ENCODE measurements around the gene MYOM3. TPM values are rescaled to one million over a fixed set of nuclear protein-coding genes. Genes with fewer than 3 reads are reported as not detected.

Gene MYOM3
- total and polyA plus RNA-seq, 2 of the 13 experiments (the other 11 are each of a cell fraction or from before 2014, with no cell fraction given) = 5.8 to 15.3 TPM

GRCh38 chr1:24108334-24109165 is 3.4 kb downstream of the MYOM3 start (continued):
- TF ChIP-seq TFDP2 (CRISPR knock-in tag; IDR thresholded peaks at IDR 0.05) (0 out of 2 replicates have a peak, but pooled peaks have one; percentile 42), TBP (CRISPR knock-in tag; IDR thresholded peaks at IDR 0.05) (no peak), ELF3 (CRISPR knock-in tag; IDR thresholded peaks at IDR 0.05) (no peak), REST (IDR thresholded peaks at IDR 0.05; ENCODE audit: borderline replicate concordance in 1 of 2, low read depth in 1 of 2, low read length in 2 of 2) (no peak), HOXA5 (CRISPR knock-in tag; IDR thresholded peaks at IDR 0.05) (no peak), FOXA3 (CRISPR knock-in tag; IDR thresholded peaks at IDR 0.05) (peak; percentile 29; the same call in 1 of the 2 replicates), RNF2 (conservative IDR thresholded peaks at IDR 0.05; ENCODE audit: low read depth) (peak; percentile 63; the same call in 1 of the 2 replicates), NR2F1 (CRISPR knock-in tag; IDR thresholded peaks at IDR 0.05) (no peak), LCORL (IDR thresholded peaks at IDR 0.05) (no peak), LCORL (CRISPR knock-in tag; IDR thresholded peaks at IDR 0.05) (peak; percentile 78), ATRX (CRISPR knock-in tag; IDR thresholded peaks at IDR 0.05; ENCODE audit: borderline replicate concordance) (no peak), ZNF383 (CRISPR knock-in tag; IDR thresholded peaks at IDR 0.05; ENCODE audit: borderline replicate concordance) (no peak)
- TF ChIP-seq, protein P1, sequence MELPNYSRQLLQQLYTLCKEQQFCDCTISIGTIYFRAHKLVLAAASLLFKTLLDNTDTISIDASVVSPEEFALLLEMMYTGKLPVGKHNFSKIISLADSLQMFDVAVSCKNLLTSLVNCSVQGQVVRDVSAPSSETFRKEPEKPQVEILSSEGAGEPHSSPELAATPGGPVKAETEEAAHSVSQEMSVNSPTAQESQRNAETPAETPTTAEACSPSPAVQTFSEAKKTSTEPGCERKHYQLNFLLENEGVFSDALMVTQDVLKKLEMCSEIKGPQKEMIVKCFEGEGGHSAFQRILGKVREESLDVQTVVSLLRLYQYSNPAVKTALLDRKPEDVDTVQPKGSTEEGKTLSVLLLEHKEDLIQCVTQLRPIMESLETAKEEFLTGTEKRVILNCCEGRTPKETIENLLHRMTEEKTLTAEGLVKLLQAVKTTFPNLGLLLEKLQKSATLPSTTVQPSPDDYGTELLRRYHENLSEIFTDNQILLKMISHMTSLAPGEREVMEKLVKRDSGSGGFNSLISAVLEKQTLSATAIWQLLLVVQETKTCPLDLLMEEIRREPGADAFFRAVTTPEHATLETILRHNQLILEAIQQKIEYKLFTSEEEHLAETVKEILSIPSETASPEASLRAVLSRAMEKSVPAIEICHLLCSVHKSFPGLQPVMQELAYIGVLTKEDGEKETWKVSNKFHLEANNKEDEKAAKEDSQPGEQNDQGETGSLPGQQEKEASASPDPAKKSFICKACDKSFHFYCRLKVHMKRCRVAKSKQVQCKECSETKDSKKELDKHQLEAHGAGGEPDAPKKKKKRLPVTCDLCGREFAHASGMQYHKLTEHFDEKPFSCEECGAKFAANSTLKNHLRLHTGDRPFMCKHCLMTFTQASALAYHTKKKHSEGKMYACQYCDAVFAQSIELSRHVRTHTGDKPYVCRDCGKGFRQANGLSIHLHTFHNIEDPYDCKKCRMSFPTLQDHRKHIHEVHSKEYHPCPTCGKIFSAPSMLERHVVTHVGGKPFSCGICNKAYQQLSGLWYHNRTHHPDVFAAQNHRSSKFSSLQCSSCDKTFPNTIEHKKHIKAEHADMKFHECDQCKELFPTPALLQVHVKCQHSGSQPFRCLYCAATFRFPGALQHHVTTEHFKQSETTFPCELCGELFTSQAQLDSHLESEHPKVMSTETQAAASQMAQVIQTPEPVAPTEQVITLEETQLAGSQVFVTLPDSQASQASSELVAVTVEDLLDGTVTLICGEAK (IDR thresholded peaks at IDR 0.05) = no peak
- TF ChIP-seq, protein P1 (CRISPR knock-in tag; IDR thresholded peaks at IDR 0.05) = no peak

Data from HepG2 (cell line).